GM18870 (cell line): ENCODE data around the gene CPAMD8.
"Not testable (repeated sequence)": the region's sequence is repeated elsewhere in the genome, so short reads cannot be mapped to it uniquely, and the experiment has no call there.

Experiments used
- ATAC-seq: cut with Tn5 transposase; IDR thresholded peaks from one replicate; pipeline ENCODE4 v1.9.1; 2021; ENCODE audit warnings: moderate library complexity; ENCODE audit not compliant: unreplicated experiment

The CPAMD8 gene

DNA sequence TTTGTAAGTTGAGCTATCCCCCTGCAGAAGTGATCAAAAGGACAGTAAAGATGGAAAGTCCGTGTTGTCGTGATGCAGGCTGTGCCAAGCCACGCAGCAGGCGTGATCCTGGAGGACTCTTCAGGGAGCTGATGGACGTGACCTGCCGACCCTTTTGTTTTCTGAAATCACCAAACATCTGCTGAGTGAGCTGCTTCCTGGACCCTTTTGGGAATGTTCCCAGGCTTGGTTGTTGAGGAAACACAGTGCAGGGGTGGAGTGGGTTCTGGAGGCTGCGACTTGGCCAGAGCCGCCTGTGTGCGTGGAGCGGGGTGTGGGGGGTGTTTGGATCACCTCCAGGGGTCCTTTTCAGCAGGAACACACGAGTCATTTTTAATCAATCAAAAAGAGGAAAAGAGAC is 15.4 kb upstream of the CPAMD8 start:
- ATAC-seq: no peak

DNA sequence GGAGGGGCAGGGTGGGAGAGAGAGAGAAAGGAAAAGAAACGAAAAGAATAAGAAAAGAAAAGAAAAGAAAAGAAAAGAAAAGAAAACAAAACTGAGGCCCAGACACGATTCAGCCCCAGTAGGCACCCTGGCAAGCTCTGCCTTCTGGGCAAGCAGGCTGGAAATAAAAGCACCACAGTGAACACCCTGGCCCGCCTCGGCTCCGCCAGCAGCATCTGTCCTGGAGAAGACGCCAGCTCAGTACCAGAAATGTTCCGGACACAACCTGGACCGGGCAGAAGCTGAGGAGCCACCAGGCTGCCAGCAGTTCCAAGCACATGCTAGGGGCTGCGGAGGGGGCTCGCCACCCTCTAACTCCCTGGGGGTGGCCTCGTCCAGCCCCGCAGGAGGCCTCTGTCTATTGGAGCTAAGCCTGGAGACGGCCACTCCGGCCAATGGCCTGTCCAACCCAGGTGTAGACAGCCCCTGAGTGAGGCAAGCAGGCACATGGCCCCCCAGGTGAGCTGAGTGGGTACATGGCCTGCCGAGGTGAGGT is 11.4 kb upstream of the CPAMD8 start:
- ATAC-seq: no peak

DNA sequence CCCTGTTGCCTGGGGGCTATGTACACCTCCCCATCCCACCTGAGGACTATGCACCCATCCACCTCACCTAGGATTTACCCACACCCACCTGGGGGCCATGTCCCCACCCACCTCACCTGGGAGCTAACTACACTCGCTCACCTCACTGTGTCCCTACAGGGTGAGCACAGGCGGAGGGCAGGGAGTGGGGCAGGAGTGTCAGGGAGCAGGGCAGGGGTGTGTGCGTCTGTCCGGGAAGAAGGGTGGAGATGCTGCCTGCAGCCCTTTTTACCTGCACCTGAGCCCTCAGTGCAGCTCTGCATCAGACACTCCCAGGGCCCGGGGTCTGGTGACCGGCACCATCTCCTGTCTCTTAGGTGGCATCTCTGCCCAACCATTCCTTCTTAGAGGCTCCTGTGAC is 10.6 kb upstream of the CPAMD8 start:
- no peak for ATAC-seq

DNA sequence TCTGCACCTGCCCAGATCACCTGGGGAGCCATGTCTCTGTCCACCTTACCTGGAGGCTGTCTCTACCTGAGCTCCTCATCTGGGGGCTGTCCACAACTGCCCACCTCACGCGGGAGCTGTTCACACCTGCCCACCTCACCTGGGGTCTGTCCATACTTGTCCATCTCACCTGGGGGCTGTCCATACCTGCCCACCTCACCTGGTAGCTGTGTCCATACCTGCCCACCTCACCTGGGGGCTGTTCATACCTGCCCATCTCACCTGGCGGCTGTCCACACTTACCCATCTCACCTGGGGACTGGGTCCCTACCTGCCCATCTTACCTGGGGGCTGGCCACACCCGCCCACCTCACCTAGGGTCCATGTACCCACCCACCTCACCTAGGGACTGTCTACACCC is 10.0 kb upstream of the CPAMD8 start:
- ATAC-seq: no peak

DNA sequence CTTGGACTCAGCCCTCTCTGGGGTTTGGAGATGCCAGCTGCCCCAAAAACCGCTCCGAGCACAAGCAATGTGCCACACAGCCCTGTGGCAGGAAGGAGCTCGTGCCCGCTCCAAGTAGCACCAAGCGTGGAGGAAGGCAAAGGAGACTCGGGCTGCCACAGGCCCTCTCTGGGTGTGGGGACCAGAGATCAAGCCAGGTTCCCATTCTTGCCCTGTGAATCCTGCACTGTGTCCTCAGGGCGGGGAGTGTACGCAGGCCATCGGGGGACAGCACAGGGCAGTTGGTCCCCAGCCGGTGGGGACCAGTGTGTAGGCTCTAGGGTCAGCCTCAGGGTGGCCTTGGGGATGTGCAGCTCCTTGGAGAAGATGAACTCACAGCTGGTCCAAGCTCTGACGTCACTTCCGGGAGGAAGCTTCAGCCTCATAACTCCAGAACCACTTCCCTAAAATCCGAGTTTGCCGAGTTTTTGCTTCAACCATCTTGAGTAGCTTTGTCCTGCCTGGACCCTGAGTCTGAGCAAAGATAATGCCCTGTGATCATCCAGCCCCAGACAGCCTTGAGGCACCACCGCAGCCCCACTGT is 9.3 kb upstream of the CPAMD8 start:
- ATAC-seq: no peak

DNA sequence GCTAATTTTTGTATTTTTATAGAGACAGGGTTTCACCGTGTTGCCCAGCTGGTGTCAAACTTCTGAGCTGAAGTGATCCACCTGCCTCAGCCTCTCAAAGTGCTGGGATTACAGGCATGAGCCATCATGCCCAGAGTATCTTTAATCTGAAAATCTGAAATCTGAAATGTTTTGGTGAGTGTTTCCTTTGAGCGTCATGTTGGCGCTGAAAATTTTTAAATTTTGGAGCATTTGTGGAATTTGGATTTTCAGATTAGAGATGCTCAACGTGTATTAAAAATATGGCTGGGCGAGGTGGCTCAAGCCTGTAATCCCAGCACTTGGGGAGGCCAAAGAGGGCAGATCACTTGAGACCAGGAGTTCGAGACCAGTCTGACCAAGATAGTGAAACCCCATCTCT is 5.1 kb upstream of the CPAMD8 start:
- ATAC-seq: no peak

DNA sequence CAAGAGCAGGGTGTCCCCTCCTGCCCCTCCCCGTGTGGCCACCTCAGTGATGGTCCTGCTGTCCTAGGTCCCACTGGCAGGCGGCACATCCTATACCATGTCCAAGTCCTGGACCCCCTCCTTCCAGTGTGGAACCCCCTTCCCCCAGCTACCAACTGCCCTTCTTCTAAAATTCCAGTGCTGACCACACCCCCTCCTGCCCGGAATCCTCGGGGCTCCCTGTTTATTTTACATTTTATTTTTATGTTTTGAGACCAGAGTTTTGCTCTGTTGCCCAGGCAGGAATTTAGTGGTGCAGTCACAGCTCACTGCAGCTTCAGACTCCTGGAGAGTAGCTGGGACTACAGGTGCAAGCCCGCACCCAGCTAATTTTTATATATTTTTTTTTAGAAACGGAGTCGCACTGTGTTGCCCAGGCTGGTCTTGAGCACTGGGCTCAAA is 945 bp upstream of the CPAMD8 start:
- ATAC-seq: no peak

DNA sequence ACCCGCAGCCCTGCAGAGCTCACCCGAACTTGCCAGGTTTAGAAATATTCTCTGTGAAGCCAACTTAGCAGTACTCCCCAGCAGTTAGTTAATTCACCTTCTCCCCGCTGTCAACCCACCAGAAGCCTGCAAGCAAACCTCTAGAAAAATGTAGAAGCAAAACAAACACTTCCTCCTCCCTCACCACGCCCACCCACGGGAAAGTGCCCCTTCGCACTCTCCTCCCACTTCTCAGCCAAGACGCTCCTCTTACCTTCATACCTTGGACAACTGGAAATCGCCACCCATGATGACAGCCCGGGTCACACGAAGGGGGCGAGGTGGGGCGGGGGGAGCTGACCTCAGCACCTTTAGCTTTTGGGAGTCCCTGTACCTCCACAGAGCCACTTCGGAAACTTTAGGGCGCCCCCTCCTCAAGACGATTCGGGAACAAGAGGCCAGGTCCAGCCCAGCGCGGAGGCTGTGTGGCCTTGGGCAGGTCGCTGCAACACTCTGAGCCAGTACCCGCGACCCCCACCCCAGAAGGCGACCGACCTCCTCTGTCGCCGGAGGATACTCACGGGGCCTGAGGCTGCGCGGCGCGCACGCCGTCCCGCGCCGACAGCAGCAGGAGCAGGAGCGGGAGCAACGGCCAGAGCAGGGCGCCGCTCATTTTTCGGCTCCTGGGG is 485 bp downstream of the CPAMD8 start:
- ATAC-seq: no peak

DNA sequence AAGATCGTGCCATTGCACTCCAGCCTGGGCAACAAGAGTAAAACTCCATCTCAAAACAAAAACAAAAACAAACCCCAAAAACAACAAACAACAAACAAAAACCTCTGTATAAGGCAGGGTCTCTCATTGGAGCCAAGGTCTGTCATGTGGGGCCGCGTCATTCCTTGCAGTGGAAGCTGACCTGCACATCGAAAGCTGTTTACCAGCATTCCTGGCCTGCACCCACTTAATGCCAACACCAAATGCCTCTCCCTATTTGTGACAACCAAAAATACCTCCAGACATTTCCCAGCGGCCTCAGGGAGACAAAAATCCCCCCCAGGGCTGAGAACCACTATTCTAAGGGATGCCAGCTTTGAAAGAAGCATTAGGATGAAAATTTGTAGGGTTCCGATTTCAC is 1.2 kb downstream of the CPAMD8 start:
- no peak for ATAC-seq

DNA sequence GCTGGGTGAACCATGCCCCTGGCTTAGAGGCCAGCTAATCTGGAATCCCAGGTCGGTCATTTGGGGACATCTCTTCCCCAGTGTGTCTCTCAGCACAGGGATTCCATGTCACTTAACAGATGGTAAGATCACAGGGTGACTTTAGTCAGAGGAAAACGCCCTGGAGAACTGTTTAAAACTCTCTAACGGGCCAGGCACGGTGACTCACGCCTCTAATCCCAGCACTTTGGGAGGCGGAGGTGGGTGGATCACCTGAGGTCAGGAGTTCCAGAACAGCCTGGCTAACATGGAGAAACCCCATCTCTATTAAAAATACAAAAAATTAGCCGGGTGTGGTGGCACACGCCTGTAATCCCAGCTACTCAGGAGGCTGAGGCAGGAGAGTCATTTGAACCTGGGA is 1.7 kb downstream of the CPAMD8 start:
- not testable (repeated sequence) for ATAC-seq

DNA sequence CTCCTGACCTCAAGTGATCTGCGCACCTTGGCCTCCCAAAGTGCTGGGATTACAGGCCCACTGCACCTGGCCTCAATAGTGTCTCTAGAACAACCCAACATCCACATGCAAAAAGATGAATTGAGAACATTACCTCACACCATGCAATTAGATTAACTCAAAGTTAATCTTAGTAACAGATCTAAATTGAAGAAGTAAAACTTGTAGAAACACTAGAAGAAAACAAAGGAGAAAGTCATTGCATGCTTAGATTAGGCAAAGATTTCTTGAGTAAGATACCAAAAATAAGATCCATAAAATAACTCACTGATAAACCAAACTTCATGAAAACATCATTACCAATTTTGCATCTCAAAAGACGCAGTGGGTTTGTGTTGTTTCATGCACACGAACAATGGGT is 2.8 kb downstream of the CPAMD8 start:
- ATAC-seq: no peak

DNA sequence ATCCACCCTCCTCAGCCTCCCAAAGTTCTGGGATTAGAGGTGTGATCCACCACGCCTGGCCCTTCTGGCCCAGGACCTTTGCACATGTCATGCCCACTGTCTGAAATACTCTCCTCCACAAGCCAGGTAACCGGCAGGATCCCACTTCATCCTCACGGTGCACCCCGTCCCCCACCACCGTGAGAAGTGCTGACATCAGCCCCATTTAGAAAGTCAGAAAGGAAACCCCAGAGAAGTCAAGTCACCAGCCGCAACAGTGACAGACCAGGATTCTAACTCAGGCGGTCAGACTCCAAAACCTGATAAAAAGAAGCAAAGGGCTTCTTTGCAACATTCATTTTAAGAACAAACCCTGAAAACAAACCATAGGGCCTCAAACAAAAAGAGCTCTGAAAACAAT is 3.9 kb downstream of the CPAMD8 start:
- no peak for ATAC-seq

DNA sequence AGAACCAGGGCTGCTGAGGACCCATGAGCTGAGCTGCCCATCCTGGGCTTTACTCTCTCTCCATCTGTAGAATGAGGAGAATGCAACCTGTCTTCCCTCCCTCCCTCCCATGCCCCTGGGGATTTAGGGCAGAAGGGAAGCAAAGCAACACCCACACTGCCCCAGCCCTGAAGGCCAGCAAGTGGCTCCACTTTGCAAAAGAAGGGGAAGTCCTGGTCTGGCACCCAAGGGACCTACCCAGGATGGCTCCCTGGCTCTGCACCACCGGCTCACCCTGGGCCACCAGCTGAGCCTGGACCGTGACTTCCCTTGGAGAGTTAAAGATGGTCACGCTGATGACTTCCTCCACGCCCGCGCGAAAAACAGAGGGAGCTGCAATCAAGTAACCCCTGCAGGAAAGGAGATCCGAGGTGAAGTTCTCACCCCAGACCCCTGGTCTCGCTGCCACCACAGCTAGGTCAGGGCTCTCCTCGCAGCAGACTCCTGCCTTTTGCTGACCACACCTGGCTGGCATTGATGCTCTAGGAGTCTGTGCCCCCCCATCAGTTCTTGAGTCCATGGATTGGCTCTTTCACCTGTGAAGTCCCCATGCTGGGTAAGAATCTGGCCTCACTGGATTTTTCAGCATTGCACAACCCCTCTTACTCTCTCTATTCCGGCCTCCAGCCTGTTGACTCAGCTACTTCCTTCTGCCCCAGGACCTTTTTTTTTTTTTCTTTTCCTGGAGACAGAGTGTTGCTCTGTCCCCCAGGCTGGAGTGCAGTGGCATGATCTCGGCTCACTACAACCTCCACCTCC is 4.6 kb downstream of the CPAMD8 start:
- ATAC-seq: no peak

DNA sequence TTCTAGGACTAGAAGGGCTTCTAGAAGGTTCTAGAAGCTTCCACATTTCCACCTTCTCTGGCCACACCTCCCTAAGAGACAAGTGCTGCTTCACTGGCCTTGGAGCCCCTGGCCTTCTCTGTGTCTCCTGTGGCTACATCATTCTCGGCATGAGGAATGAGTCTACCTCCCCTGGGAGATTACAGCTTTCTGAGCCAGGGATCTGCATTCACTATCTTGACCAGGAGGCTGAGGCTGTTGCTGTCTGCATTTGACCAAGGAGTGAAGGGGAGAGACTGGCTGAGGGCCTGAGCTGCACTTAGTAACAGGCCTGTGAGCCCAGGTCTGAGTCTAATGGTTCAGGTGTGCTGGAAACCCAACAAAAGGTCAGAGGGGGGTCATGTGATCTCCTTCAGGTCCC is 5.3 kb downstream of the CPAMD8 start:
- no peak for ATAC-seq

DNA sequence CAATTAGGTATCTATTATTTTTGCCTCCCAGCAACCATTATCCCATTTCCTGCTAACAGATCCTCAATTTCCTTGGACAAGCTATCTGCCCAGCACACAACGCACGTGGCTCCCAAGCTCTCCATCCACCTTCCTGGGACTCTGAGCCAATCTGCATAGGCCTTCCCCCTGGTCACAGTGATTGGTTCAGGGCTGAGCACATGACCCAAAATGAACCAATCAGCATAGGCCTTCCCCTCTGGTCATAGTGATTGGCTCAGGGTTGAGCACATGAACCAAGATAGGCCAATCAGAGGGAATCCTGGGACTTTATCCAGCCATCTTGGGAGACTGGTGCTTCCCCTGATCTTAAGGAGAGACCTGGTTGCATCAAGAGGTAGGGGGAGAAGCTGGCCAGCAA is 5.8 kb downstream of the CPAMD8 start:
- no peak for ATAC-seq

DNA sequence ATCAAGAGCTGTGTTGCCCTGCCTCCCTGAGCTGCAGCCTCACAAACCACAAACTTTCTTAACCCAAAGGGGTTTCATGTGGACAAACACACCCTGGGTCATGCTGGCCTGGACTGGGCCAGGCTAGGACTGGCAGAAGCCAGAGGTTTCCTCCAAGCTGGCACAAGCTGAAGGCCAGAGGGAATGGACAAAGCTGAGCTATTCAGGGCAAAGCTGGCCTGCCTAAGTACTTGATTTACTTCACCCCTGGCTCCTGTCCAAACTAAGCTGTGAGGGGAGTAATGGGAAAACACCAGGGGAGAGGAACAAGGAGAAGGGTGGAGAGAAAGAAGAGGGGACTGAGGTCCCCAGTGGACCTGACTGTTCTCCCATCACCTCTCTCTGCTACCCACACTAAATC is 6.2 kb downstream of the CPAMD8 start:
- no peak for ATAC-seq

DNA sequence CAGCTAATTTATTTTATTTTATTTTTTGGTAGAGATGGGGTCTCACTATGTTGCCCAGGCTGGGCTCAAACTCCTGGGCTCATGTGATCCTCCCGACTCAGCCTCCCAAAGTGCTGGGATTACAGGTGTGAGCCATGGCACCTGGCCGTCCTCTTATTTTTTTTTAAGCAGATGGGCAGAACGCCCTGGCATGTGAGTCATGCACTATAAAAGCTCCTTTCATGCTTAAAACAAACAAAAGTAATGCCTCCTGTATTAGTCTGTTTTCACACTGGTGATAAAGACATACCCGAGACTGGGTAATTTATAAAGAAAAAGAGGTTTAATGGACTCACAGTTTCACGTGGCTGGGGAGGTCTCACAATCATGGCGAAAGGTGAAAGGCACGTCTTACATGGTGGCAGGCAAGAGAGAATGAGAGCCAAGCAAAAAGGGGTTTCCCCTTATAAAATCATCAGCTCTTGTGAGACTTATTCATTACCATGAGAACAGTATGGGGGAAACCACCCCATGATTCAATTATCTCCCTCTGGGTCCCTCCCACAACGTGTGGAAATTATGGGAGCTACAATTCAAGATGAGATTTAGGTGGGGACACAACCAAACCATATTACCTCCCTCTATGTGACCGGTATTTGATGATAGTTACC is 12.3 kb downstream of the CPAMD8 start:
- ATAC-seq: not testable (repeated sequence)

DNA sequence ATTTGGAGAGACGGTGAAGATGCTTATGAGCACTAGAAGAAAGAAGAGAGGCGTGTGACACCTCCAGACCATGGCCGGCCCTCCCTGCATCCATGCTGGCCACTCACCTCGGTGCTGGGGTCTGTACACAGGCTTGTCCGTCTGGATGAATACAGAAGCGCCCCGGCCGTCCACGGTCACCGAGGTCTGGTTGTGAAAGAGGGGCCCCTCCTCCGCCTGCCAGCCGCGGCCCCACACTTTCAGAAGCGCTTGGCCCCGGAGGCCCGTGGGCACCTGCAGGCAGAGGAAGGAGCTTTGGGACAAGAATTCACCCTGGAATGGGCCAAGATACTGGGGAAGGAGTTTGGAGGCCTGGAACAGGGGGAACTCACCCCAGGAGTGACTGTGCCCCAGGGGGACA is 15.1 kb downstream of the CPAMD8 start:
- no peak for ATAC-seq

DNA sequence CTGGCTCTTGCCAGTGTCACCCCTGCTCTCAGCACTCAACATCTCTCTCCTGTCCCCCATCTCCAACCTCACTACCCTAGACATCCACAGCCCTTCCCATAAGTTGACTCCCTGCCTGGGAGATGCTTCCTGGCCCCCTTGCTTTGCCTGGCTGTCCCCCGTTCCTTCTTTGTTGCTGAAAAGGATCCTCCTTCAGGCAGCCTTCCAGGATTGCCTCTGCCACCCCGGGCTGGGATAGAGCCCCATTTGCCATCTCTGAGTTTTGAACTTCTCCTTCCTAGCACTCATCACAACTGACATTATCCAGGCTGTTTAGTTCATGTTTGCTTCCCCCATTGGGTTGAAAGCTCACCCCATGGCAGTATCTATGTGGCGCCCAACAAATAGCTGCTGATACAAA is 20.0 kb downstream of the CPAMD8 start:
- no peak for ATAC-seq

DNA sequence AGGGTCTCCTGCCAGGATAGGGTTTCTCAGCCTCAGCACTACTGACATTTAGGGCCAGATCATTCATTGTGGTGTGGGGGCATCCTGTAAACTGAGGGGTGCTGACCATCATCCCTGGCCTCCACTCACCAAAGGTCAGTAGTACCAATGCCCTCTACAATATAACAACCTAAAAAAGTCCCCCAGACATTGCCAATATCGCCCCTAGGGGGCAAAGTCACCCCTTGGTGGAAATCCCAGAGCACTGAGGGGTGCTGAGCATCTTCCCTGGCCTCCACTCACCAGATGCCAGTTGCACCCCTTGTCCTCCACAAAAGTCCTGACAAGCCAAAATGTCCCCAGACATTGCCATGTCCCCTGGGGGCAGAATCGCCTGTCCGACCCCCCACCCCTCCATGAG is 21.6 kb downstream of the CPAMD8 start:
- ATAC-seq: no peak

DNA sequence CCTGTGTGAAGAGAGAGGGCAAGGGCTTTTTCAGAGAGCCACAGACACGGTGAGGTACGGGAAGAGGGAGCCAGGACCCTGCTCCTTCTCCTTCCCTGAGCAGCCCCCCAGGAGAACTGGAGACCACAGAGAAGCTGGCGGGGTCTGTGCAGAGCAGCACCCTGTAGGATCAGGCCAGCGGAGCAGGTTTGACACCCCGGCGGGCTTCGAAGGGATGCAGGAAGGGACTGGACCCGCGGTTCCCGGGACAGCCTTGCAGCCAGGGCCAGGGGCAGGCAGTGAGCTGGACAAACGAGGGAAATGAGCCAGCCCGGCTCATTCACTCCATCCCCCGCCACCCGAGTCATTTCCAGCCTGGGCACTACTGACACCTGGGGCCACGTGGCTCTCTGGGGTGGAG is 22.2 kb downstream of the CPAMD8 start:
- no peak for ATAC-seq

DNA sequence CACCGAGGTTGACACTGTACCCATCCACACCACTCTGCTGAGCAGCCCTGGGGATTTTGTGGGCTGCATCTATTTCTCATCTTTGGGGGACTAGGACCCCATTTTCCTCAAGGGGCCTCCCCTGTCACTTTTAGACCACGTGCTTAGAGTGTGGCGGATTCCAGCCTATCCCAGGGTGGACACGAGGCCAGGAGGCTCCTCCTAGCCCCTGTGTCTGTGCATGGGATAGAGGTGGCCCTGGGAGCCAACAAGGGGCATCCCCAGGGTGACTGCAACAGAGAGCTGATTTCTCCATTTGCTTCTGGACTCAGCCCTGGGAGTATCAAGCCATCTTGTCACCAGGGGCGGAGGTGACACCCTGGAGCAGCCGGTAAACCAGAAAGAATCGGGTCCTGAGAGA is 24.2 kb downstream of the CPAMD8 start:
- ATAC-seq: no peak
